ENCODE data around the gene CHAD. TPM values are rescaled to one million over a fixed set of nuclear protein-coding genes. Genes with fewer than 3 reads are reported as not detected.

CHAD gene
- total RNA-seq, 2 donors from 2014 or later: 0.51 to 1.6 TPM

DNA sequence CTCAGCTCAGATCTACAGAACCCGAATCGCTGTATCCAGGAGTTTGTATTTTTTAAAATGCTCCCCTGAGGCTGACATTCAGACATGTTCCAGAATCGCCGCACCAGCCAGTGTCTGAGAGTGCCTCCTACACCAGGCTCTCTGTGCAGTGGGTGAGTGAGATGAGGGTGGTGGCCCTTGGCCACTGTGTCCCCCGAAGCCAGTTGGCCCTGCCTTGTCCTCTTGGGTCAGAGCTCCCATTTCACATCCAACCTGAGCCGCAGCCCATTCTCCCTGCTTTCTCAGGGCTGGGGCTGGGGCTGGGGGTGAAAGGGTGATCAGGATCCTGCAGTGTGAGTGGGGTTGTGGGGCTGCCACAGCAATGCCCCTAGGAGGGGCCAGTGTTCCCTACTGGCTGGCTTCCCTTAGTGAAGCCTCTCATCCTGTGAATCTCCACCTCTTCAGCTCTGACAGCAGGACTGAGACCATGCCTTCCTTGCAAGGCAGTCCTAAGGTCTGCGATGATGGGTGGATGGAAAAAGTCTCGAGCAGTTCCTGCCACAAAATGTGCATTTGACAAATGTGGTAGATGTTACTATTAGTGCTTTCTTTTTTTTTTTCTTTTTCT, 26.6 kb upstream of the CHAD start:
- Histone ChIP-seq H3K36me3 (no peaks in the 10 kb centered on the region), H3K4me3 (no peak overlapping the region), H3K9me3 (no peaks in the 10 kb centered on the region), H3K4me1 (replicated peaks) (no peaks in the 10 kb centered on the region), H3K27ac (no peak overlapping the region), H3K27me3 (replicated peaks; ENCODE audit: insufficient read depth) (no peaks in the 10 kb centered on the region)
- TF ChIP-seq, protein P1, sequence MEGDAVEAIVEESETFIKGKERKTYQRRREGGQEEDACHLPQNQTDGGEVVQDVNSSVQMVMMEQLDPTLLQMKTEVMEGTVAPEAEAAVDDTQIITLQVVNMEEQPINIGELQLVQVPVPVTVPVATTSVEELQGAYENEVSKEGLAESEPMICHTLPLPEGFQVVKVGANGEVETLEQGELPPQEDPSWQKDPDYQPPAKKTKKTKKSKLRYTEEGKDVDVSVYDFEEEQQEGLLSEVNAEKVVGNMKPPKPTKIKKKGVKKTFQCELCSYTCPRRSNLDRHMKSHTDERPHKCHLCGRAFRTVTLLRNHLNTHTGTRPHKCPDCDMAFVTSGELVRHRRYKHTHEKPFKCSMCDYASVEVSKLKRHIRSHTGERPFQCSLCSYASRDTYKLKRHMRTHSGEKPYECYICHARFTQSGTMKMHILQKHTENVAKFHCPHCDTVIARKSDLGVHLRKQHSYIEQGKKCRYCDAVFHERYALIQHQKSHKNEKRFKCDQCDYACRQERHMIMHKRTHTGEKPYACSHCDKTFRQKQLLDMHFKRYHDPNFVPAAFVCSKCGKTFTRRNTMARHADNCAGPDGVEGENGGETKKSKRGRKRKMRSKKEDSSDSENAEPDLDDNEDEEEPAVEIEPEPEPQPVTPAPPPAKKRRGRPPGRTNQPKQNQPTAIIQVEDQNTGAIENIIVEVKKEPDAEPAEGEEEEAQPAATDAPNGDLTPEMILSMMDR (IDR thresholded peaks at IDR 0.05): no peak
- no peak for TF ChIP-seq POLR2AphosphoS5 (IDR thresholded peaks at IDR 0.05)
- TF ChIP-seq POLR2A (IDR thresholded peaks at IDR 0.05): no peak
- no peak for DNase-seq (ENCODE audit: low spot score)
- WGBS: 90% methylated on average over 8 of the region's 8 CpGs
- intact Hi-C loops (cut with DNase I): no loop called here

DNA sequence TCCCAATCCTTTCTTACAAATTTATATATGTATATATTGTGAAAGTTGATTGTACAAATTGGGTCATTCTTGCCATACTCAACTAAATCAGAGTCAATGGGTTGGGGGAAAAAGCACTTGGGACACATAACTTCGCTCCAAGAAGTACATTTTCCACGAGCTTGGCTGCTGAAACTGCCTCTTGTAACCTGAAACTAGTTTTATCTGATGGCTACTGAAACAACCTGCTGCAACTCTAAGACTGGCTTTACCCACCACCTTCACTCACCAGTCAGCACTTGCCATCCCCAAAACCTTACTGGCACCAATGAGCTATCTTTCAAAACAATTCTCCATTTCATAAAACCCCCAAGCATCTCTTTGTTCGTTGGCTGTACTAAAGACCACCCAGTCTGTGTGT, 25.1 kb upstream of the CHAD start:
- TF ChIP-seq POLR2AphosphoS5 (IDR thresholded peaks at IDR 0.05) (no peak), POLR2A (IDR thresholded peaks at IDR 0.05) (no peak)
- TF ChIP-seq, protein P1 (IDR thresholded peaks at IDR 0.05): no peak
- DNase-seq (ENCODE audit: low spot score): no peak
- 28% methylated on average over 3 of the region's 3 CpGs for WGBS
- H3K4me1 ChIP-seq (replicated peaks): no peaks in the 10 kb centered on the region
- no peaks in the 10 kb centered on the region for H3K9me3 ChIP-seq
- intact Hi-C loops (cut with DNase I): no loop called here
- no peaks in the 10 kb centered on the region for H3K36me3 ChIP-seq
- no peak overlapping the region for H3K4me3 ChIP-seq
- H3K27ac ChIP-seq: no peak overlapping the region
- no peaks in the 10 kb centered on the region for H3K27me3 ChIP-seq (replicated peaks; ENCODE audit: insufficient read depth)

DNA sequence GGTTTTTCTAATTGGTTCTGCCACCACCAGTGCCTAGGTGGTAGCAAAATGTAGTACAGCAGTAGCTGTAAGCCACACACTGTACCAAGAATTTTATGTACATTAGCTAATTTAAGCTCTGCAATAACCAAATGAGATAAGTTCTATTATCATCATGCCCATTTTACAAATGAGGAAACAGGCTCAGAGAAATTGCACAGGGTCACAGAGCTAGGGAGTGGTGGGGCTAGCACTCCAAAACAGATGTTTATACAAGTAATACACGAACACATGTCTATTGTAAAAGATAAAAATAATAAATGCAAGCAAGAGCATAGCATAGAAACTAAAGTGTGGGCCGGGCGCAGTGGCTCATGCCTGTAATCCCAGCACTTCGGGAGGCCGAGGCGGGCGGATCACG, 23.5 kb upstream of the CHAD start:
- no peak for TF ChIP-seq POLR2A (IDR thresholded peaks at IDR 0.05)
- no peak for TF ChIP-seq POLR2AphosphoS5 (IDR thresholded peaks at IDR 0.05)
- TF ChIP-seq, protein P1 (IDR thresholded peaks at IDR 0.05): no peak

DNA sequence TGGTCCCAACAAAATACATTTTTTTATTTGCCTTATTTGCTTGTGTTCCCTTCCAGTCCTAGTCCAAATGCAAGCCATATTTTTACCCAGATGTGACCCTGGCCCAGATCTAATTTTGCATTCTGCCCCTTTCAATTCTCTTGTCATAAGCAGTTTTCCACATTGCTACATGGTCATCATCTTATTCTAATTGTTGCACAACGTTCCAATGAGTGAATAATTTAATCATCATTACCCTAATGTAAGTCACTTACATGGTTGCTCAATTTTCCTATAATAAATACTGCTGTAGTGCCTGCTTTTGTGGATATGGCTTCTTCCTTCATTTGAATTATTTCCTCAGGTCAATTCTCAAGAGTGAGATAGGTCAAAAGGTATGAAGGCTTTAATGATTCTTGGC, 22.8 kb upstream of the CHAD start:
- H3K27me3 ChIP-seq (replicated peaks; ENCODE audit: insufficient read depth): no peaks in the 10 kb centered on the region
- no peaks in the 10 kb centered on the region for H3K36me3 ChIP-seq
- WGBS: 52% methylated on average over 1 of the region's 1 CpG
- no peaks in the 10 kb centered on the region for H3K4me1 ChIP-seq (replicated peaks)
- intact Hi-C loops (cut with DNase I): no loop called here
- no peaks in the 10 kb centered on the region for H3K9me3 ChIP-seq
- TF ChIP-seq POLR2A (IDR thresholded peaks at IDR 0.05): no peak
- TF ChIP-seq, protein P1 (IDR thresholded peaks at IDR 0.05): no peak
- TF ChIP-seq POLR2AphosphoS5 (IDR thresholded peaks at IDR 0.05): no peak
- H3K27ac ChIP-seq: no peak overlapping the region
- no peak for DNase-seq (ENCODE audit: low spot score)
- no peak overlapping the region for H3K4me3 ChIP-seq

More for the DNA sequence above, 23.5 kb upstream of the CHAD start:
- no peaks in the 10 kb centered on the region for H3K9me3 ChIP-seq
- no peaks in the 10 kb centered on the region for H3K36me3 ChIP-seq
- intact Hi-C loops (cut with DNase I): no loop called here
- no peak overlapping the region for H3K27ac ChIP-seq
- no peak overlapping the region for H3K4me3 ChIP-seq
- DNase-seq (ENCODE audit: low spot score): no peak
- no peaks in the 10 kb centered on the region for H3K27me3 ChIP-seq (replicated peaks; ENCODE audit: insufficient read depth)
- no peaks in the 10 kb centered on the region for H3K4me1 ChIP-seq (replicated peaks)
- 85% methylated on average over 8 of the region's 8 CpGs for WGBS

DNA sequence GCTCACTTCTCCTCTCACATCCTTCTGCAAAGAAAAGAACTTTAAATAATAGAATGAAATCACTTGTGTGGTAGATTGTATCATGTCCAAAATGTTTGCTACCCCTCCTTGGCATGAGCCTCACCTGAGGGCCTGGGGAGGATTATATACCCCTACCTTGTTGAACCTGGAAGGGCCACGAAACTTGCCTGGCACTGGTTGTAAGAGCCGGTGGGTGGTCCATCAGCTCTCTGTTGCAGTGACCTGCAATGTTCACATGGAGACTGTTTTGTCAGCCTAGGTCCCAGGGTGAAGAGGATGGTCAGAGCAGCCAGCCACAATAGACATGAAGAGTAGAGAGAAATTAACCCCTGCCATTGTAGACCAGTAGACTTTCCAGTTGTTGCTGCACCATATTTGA, 20.2 kb upstream of the CHAD start:
- Histone ChIP-seq H3K27ac (no peak overlapping the region), H3K4me3 (no peak overlapping the region), H3K4me1 (replicated peaks) (no peaks in the 10 kb centered on the region), H3K36me3 (peaks cover 0 to 8% of the 10 kb centered on the region in 2 donors), H3K27me3 (replicated peaks; ENCODE audit: insufficient read depth) (no peaks in the 10 kb centered on the region), H3K9me3 (no peaks in the 10 kb centered on the region)
- 97% methylated on average over 2 of the region's 2 CpGs for WGBS
- no peak for TF ChIP-seq POLR2A (IDR thresholded peaks at IDR 0.05)
- TF ChIP-seq POLR2AphosphoS5 (IDR thresholded peaks at IDR 0.05): no peak
- TF ChIP-seq, protein P1 (IDR thresholded peaks at IDR 0.05): no peak
- DNase-seq (ENCODE audit: low spot score): no peak
- intact Hi-C loops (cut with DNase I): no loop called here

Data from prostate gland (tissue), 2 donors.